Measurements from ENCODE around the gene MINDY4.

DNA sequence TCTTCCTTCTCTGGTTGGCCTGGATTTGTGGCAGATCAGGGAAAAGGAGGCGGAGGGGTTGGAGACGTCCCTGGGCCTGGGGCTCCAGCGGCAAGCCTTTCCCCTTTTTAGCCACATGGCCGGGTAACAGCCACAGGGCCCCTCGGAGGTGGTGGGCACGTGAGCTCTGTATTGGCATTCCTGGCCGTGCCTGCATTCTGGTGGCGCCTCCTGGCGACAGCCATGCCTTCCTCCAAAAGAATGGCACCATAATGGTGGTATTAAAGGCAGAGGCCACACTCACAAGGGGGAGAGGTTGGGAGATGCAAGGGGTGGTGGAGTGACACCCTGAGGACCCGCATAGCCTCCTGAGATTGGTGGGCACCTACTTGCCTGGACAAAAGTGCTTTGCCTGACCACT lies 137.5 kb downstream of the MINDY4 start:
- peak in 1 of 2 donors; percentile 27 for TF ChIP-seq CTCF (conservative IDR thresholded peaks at IDR 0.05 in 1 of 2, IDR thresholded peaks at IDR 0.05 in 1 of 2; ENCODE audit: low read depth in 1 of 2, low read length in 2 of 2)
- no peak for TF ChIP-seq EZH2 (IDR thresholded peaks at IDR 0.05; ENCODE audit: low read length, missing control alignments)
